LoVo (cell line): ENCODE results near the gene CRYL1.
"Not testable (repeated sequence)": the region's sequence is repeated elsewhere in the genome, so short reads cannot be mapped to it uniquely, and the experiment has no call there.

Source experiments
- DNase-seq: peaks from one replicate; pipeline ENCODE4 v3.0.0-alpha.2; 2016; ENCODE audit warnings: low spot score

The CRYL1 gene

DNA sequence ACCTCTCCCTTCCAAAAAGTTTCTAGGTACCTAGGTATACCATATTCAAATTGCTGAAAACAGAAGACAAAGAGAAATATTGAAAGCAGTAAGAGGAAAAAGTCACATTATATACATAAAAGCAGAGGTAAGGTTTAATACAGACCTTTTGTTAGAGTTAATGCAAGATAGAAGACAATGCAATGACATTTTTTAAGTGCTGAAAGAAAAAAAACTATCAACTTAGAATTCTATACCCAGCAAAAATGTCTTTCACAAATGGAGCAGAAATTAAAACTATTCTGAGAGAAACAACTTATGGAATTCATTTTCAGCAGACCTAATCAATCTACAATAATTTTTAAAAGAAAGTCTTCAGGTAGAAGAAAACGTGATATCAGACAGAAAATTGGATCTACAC, 77.2 kb downstream of the CRYL1 start:
- no peak for DNase-seq

DNA sequence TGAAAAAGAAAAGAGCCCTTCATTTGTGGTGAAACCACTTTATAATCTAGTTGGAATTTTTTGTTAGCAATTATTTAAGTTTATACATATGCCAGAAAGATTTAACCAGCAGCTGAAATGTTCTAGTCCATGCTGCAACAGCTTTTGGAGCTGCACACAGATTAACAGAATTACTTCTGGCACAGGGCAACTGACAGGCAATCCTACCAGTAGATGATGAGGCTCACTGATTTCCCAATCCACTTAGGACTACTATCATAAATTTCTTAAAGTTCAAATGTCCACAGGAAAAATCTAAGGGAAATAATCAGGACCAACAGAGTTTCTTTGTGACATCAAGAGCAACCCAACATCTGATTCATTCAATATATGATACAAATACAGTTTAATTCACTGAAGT, 78.8 kb downstream of the CRYL1 start:
- DNase-seq = no peak

DNA sequence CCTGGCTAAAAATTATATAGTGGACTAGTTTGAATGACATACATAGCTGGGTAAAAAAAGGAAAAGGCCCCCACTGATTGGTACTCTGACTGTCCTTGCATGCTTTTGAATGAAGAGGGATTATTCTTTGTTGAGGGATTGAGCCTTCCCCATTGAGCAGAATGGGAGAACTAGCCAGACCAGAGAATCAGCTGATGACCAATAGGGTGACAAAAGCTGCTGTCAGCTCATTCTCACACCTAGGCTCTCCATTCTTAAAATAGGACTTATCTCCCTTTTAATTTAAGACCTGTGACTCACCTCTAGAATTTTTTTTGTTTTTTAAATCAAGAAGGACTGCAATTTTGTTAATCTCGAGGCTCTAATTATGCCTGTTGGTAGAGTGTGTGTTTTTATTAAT, 79.3 kb downstream of the CRYL1 start:
- DNase-seq = no peak

DNA sequence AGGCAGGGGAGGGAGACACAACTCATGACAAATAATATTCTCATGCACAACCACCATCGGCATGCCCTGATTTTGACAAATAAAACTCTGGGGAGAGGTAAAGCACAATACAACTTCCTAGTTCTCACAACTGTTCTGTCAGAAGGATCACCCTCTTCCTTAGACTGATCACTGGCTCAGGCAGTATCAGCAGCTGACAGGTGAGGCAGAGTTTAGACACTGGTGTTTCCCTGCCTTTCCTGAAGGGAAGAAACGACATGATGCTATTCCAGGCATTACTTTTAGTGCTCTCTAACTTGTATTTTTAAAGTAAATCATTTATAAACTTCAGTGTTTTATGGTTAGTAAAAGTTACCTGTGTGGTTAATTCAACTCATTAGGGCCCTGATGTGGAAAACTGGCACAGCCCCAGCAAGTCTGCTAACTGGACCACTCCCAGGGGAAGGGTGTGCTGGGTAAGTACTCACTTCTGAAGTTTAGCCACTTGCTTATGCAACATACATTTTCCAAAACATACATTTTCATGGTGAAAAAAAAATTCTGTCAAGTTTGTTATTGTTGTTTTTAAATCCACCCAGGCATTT, 82.8 kb downstream of the CRYL1 start:
- DNase-seq = peak; percentile 50

DNA sequence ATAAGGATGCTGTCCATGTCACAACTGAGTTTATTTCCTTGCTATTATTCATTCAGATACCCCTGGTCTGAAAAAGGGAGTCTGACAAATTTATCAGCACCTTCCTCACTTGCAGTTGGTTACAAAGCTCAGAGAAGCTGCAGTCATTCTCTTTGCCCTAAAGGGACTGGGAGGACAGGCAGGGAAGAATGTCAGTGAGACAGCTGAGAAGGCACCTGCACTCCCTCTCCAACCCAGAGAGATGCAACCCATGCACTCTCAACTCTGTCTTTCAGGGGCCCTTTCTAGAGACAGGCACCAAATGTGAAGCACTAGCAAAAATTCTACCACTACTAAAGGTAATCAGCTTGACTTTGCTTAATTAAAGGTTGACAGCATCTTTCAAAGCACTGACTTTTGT, 83.3 kb downstream of the CRYL1 start:
- no peak for DNase-seq

DNA sequence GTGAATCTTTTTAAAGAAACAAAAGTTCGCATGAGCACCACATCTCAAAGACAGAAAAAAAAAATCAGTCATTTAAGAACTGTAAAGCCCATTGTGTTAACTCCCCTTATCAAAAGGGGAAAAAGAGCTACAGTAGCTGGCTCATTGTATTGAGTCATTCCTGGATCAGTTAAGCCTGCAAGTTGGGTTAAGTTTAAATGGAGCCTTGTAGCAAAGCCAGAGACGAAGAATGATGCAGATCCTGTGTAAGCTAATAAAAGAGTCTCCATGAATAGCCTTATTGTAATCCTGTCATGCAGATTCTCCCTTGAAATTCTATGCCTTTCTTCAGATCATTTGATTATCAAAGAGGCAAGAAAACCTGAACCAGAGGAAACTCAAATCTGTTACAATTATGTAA, 83.8 kb downstream of the CRYL1 start:
- DNase-seq = peak; percentile 6

DNA sequence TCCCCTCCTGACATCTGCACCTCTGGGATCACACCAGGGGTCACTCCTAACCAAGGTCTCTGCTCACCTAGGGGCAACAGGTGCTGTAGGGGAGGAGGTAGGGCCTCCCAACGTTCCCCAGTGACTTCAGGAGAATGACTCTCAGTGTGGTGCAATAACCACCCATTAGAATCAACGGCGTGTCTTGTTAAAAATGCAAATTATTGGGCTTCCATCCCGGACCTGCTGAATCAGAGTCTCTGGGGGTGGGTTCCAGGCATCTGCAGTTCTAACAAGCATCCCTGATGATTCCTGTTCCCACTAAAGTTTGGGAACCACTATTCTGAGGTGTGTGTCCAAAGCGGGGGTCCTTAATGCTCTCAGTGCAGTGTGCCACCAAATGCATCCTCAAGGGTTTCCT, 84.6 kb downstream of the CRYL1 start:
- no peak for DNase-seq

DNA sequence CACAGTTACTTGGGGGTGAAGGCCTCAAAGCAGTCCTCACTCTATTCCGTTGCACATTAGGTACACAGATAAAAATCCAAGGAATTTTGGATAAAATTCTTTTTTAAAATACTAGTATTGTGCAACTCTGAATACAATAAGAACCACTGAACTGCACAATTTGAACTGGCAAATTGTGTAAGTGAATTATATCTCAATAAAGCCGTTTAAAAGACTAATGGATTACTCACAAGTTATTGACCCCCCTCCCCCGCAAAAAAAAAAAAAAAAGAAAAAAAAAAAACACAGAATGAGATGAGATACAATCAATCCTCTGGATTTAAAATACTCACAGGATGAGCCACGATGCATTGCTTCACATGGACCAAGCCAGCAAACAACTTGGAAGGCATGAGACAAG, 86.4 kb downstream of the CRYL1 start:
- no peak for DNase-seq

DNA sequence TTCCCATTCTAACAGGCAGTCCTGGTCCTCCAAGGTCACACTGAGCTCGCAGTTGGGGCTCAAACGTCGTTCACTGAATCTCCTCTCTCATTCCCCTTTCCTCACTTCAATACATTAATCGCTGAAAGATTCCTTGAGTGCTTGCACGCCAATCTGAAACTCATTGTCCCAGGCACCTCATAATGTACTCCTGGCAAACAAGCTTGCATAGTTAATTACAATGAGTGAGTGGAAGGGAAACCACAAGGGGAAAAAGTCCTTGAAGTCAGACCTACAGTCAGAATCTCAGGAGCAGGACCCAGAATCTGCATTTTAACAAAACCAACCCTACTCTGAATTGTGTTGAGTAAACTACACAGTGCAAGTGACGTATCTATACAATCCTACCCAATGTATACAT, 86.9 kb downstream of the CRYL1 start:
- no peak for DNase-seq

DNA sequence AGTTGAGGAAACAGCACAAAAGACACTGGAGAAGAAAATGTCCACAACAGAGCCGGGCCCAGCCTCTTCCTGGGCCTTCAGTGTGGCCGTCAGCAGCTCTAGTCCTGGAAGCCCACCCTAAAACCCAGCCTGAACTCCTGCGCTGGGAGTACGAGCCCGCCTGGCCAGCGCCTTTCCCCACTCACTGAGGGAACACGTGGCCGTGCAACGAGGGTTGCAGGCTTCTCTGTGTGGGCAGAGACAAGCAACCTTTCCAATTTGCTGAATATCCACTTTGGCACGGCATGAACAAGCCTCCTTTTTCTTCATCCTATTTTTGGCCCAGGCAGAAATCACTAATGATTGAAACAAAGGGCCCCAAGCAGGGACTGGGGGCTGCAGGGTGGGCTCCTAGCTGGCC, 89.2 kb downstream of the CRYL1 start:
- no peak for DNase-seq

DNA sequence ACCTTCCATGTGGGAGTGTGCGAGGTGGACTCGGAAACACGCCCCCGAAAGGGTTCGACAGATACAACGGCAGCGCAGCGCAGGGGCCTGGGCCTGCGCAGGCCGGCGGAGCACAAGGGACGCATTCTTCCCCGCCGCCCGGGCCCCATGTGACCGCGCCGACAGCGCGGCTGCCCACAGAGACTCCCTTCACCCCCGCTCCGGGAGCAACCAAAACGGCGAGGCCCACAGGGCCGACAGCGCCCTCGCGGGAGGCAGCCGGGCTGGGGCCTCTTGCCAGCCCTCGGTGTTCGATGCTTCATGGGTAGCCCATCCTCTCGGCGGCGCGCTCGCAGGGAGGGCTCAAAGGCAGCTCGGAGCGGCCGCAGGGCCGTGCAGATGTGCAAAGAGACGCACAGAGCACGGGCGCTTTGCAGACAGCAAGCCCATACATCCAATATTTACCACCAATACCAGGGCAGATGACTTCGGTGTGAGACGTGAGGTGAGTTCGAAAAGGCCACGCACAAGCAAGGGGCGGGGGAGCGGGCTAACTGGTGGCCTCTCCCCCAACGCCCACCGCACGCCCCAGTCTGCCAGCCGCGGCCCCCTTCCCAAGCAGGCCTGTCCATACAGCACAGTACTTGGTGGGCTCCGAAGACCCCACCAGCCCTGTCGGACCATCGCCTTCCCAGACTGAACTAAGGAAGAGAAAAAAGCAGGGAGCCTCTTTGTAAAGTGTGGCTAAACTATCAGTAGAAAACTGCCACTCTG, 89.9 kb downstream of the CRYL1 start:
- no peak for DNase-seq

DNA sequence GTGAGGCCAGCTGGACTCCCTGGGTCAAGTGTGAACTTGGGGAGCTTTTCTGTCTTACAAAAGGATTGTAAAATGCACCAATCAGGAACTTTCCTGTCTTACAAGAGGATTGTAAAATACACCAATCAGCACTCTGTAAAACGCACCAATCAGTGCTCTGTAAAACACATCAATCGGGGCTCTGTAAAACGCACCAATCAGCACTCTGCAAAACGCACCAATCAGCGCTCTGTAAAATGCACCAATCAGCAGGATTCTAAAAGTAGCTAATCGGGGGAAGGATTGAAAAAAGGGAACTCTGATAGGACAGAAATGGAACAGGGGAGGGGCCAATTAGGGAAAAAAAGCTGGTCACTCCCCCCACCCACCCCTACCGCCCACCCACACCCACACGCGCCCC, 91.4 kb downstream of the CRYL1 start:
- not testable (repeated sequence) for DNase-seq

DNA sequence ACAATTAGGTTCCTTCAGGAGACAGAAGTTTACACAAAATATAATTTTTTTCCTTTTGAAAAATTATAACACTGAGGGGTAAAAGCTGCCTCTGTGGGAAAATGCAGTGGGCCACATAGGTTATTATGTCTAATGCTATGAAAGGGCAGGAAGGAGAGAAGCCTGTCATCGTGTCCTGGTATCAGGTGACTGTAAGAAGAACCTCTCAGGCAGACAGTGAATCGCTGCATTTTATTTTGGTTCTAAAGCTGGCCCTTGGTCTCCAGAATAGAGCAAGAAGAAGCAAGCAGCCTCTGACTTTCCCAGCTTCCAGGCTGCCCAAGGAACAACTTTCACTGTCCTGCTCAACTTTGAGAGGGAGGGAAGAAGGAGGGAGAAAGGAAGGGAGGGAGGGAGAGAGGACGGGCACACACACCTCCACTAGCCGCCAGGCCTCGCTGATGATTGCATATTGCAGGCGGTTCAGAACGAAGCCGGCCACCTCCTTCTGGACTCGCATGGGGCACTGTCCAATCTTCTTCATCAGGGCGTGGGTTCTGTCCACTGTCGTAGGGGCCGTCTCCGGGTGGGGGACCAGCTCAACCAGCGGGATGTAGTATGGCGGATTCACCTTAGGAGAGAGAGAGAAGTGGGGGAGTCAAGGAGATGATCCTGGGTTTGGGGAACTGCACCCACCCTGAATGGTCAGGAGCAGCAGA, 93.8 kb downstream of the CRYL1 start:
- DNase-seq = no peak

DNA sequence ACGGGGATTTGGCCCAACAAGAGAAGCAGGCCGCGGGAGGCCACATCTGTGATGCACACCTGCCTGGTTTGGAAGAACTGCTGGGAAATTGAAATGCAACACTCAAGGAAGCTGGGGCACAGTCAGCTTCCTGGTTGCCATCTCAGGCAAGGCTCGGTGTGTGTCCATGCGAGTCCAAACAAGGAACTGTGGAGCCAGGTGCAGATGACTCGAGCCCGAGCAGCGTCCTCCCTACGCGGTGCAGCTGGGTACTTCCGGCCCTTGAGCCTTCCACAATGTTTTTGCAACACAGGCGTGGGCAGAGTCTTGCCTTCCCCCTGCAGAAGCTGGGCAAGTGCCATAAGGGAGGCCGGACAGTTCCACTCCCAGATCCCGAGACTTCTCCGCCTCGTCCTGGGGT, 94.6 kb downstream of the CRYL1 start:
- DNase-seq = no peak

DNA sequence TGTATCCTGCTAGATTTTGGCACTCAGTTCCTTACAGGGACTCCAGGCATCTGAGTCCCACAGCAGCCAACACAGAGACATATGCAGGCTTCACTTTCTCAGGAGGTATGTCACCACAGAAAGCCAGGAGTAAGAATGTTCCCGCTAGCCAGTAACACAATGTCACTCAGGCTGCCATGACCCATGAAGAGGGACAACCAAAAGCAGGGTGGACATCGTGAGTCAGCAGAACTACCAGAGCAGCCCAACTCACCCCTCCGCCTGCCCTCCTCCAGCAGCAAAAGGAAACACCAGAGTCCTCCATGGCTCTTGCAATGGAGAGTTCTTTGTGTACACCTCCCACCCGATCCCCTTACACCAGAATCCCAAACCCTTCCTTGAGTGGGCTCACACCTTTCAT, 95.4 kb downstream of the CRYL1 start:
- DNase-seq = no peak

DNA sequence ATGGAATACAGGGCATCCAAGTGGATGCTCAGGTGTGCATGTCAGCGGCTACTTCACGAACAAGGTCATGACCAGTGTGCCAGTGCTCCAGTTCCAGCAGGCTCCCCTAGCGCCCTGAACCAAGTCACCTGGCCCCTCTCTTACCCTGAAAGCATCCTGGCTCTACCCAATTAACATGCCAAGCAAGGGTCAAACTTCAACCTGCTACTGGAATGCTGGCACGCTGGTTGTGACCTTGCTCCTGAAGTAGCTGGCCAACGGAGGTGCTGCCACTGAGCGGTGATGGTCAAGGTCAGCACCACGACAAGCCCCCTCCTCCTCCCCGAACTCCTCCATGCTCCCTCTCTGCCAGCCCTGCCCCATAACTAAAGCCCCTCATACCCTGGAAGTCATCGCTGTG, 96.0 kb downstream of the CRYL1 start:
- no peak for DNase-seq

DNA sequence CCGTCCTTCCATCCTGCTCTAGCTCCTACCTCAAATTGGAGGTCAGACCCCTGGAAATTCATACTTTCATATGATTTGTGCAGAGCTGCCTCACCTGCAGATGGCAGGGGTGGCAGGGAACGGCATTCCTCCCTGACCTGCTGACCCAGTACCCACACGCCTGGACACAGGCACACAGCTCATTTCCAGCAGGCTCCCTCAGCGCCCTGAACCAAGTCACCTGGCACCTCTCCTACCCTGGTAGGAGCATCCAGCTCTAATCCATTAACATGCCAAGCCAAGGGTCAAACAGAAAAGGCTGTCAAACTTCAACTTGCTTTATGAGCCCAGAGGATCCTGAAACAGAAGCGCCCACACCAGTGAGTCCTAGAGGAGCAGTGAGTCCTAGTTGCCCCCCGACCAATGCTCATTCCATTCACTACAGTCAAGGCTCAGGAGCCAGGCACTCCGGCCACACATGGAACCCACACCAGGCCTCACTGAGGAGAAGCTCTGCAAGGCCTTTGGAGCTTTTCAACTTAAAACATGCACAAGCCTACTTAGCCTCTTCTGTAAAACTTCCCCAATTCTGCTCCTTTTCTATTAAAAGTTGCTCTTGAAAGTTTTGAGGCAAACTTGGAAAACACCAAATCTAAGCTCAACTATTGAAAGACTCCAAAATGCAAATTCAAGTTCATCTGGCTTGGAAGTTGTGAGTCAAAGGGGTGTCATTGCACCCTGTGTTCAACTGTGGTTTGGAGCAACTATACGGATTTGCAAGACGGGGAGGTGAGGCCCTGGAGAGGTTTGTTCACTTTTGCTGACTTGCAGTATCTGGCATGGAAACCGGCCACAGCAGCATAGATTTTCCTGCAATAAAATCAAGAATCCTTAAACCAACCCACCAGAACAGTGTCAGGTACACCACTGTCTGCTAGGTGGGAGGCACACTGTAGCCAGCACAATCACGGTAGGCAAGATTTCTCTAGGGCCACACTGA, 96.7 kb downstream of the CRYL1 start:
- no peak for DNase-seq

DNA sequence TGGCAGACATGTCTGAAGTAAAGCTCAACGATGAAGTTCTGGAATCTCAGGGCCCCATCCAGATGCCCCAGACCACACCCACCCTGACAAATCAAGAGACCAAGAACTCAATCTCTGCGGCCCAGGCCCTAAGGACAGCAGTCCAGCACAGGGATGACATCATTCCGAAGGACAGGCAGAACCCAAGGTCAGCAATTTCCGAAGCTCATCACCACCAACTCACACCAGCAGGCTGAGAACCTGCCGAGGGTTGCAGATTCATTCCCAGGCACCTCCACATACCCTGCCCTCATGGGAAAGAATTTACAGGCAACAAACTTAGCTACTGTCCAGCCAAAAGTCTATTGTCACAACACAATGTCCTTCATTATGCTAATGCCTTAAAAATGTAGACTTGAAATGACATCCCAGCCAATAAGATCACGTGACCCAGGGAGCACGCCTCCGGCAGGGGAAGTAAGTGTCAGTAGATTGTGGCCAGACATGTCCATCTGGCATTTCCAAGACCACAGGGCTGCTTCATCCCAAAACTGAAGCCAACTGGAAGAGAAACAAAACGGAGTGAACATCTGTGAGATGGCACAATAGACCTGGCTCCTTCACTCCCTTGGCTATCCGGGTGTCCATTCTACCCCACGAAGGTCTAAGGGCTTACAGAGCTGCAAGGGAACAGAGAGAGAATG, 98.8 kb downstream of the CRYL1 start:
- DNase-seq = no peak

DNA sequence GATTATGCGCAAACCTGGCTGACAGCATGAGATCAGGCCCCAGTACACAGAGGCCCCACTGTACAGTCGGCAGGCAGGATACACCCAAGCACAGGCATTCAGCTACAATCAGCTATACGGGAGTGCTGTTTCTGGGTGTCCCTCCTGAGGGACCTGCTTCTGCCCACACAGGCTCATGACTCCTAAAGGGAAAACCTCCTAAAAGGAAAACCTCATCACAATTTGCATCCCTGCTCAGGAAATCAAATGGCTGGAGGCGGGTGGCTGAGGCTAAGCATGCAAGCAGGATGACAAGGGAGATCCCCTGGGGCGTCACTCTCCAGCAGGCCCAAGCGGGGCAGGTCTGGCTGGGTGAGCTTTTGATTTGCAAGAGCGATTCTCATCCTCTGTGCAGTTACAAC, 99.8 kb downstream of the CRYL1 start:
- DNase-seq = no peak

DNA sequence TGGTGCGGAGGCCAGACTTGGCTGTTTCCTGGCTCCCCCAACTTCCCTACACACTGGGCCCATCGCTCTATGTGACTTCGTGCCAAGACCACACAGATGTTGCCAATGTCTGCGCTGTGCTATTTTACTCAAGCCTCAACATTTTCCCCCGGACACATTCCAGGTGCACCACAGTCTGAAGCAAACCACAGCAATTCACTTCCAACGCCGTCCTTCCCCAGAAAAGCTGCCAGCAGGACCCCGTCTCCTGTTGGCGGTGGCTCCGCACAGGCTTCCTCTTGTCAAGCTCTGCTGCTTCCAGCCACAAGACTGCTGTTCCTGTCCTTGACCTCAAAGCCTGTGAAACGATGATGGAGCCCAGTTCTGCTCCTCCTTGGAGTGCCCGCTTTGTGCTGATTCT, 100.7 kb downstream of the CRYL1 start:
- DNase-seq = no peak

DNA sequence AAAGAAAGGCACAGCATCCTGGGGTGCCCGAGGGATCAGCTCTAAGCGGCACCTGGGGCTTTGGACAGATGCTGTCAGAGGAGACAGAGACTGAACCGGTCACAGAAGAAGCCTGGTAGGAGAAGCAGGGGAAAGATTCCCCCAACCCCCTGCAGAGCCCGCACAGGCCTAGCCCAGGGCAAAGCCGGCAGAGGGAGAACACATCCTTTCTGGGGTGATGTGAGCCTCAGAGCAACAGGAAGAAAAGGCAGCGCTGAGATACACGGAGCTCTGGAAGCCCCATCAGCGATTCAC, 101.2 kb downstream of the CRYL1 start:
- no peak for DNase-seq

DNA sequence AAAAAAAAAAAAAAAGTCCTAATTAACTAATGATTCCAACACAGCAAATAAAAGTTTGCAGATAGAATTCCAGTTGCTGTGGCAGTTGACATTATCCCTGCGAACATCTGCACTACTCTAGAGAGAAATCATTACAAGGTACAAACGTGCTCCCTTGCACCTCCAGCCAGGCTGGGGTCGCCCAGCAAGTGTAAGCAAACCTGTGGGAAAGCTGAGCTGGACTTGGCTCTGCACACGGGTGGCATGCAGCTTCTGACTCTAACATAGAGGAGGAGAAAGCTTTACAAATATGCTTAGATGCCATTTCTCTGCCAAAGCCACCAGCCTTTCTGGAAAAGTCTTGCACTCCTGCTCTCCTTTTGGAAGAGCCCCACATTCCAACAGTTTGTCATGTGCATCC, 103.3 kb downstream of the CRYL1 start:
- no peak for DNase-seq
